Omental fat pad (tissue), 4 donors: ENCODE measurements around the gene BICC1. TPM values are rescaled to one million over a fixed set of nuclear protein-coding genes. Genes with fewer than 3 reads are reported as not detected.

Source experiments
- ATAC-seq: fragments of 150-250 bp; one replicate; pipeline ENCODE4 v1.9.1; 2016; ENCODE audit warnings: mild to moderate bottlenecking, moderate library complexity; ENCODE audit not compliant: low FRiP score
- DNase-seq: peaks from one replicate; pipeline ENCODE4 v3.0.0-alpha.2; 2019; ENCODE audit warnings: low spot score
- CTCF ChIP-seq, 3 donors: fragments of 450-650 bp; IDR thresholded peaks; one replicate each; pipeline ENCODE4 v1.5.1; 2016 to 2017; ENCODE audit warnings: antibody characterized with exemption in 3 of 3, mild to moderate bottlenecking in 3 of 3, moderate library complexity in 2 of 3
- total RNA-seq, 4 donors: library from RNA; depleted of rRNA; stranded (reverse); fragments of >200 nt; gene quantifications; one replicate each; pipeline ENCODE4 v1.1.0, GENCODE V29; 2016

BICC1 gene
- total RNA-seq, 4 donors from 2014 or later = 14.8 to 44.6 (median 27.2) TPM

- DNase-seq (no peak), ATAC-seq (no peak)
Measured at GRCh38 chr10:58556516-58557165, 44.0 kb downstream of the BICC1 start.

GRCh38 chr10:58557714-58558113 lies 45.0 kb downstream of the BICC1 start:
- TF ChIP-seq CTCF (IDR thresholded peaks at IDR 0.05) = no peak
- DNase-seq = no peak
- ATAC-seq = no peak

More at GRCh38 chr10:58556516-58557165, 44.0 kb downstream of the BICC1 start:
- TF ChIP-seq CTCF (IDR thresholded peaks at IDR 0.05) = no peak

- ATAC-seq (no peak), DNase-seq (no peak)
- no peak for TF ChIP-seq CTCF (IDR thresholded peaks at IDR 0.05)
Measured at GRCh38 chr10:58560068-58560467, 47.4 kb downstream of the BICC1 start.

GRCh38 chr10:58565271-58565670 lies 52.6 kb downstream of the BICC1 start:
- no peak for TF ChIP-seq CTCF (IDR thresholded peaks at IDR 0.05)
- ATAC-seq = no peak
- no peak for DNase-seq

GRCh38 chr10:58567652-58568051 lies 55.0 kb downstream of the BICC1 start:
- TF ChIP-seq CTCF (IDR thresholded peaks at IDR 0.05) = no peak
- ATAC-seq (no peak), DNase-seq (no peak)

GRCh38 chr10:58568428-58568935 lies 55.8 kb downstream of the BICC1 start:
- DNase-seq (no peak), ATAC-seq (no peak)
- TF ChIP-seq CTCF (IDR thresholded peaks at IDR 0.05) = no peak

GRCh38 chr10:58570307-58570723 lies 57.6 kb downstream of the BICC1 start:
- no peak for DNase-seq
- no peak for TF ChIP-seq CTCF (IDR thresholded peaks at IDR 0.05)
- no peak for ATAC-seq
